Stimulated activated CD4-positive, alpha-beta T cell treated with anti-CD3 and anti-CD28 coated beads, Interleukin-2, amount 100 ng/mL, for 48 hours (primary cell): ENCODE measurements around the gene POP7.
"Not testable (repeated sequence)": the region's sequence is repeated elsewhere in the genome, so short reads cannot be mapped to it uniquely, and the experiment has no call there.

Experiments
- DNase-seq, 2 donors: peaks; one replicate each; pipeline ENCODE4 v3.0.0-alpha.2; 2020

Gene POP7

GRCh38 chr7:100692578-100692961 lies 13.4 kb upstream of the POP7 start:
- DNase-seq = no peak

GRCh38 chr7:100693312-100694097 lies 12.4 kb upstream of the POP7 start:
- no peak for DNase-seq

GRCh38 chr7:100694098-100694745 lies 11.7 kb upstream of the POP7 start, which contains the start of gene GIGYF1:
Gene GIGYF1 (minus strand): TSS chr7:100694250. CDS start chr7:100688238, 6,012 bp downstream.
- DNase-seq = peak; percentile 55 to 60

GRCh38 chr7:100696123-100696521 lies 9.8 kb upstream of the POP7 start:
- no peak for DNase-seq

GRCh38 chr7:100699018-100699417 lies 6.9 kb upstream of the POP7 start:
- no peak for DNase-seq

GRCh38 chr7:100701089-100701488 lies 4.8 kb upstream of the POP7 start:
- DNase-seq = not testable (repeated sequence)

- DNase-seq = peak; percentile 83 to 89
These were observed 585 bp upstream of the POP7 start for GRCh38 chr7:100705320-100705752.

GRCh38 chr7:100706672-100707311 lies 871 bp downstream of the POP7 start:
- DNase-seq = no peak

GRCh38 chr7:100708395-100708794 lies 2.5 kb downstream of the POP7 start:
- DNase-seq = no peak

GRCh38 chr7:100710452-100710851 lies 4.5 kb downstream of the POP7 start:
- no peak for DNase-seq

- no peak for DNase-seq
These were observed 5.4 kb downstream of the POP7 start for GRCh38 chr7:100711369-100711768.

- no peak for DNase-seq
These were observed 8.8 kb downstream of the POP7 start for GRCh38 chr7:100714725-100715124.

GRCh38 chr7:100717073-100717472 lies 11.2 kb downstream of the POP7 start:
- DNase-seq = not testable (repeated sequence)

- DNase-seq = no peak
These were observed 13.8 kb downstream of the POP7 start for GRCh38 chr7:100719523-100720278.

- DNase-seq = no peak
These were observed 14.4 kb downstream of the POP7 start, which contains the start of gene EPO for GRCh38 chr7:100720279-100720670. Gene EPO (plus strand): TSS chr7:100720468. CDS start chr7:100720981, 513 bp downstream.

GRCh38 chr7:100720671-100721504 lies 15.0 kb downstream of the POP7 start:
- DNase-seq = no peak

- DNase-seq = no peak
These were observed 15.5 kb downstream of the POP7 start for GRCh38 chr7:100721505-100721812.

- no peak for DNase-seq
These were observed 16.7 kb downstream of the POP7 start for GRCh38 chr7:100722480-100723212.

GRCh38 chr7:100723732-100724275 lies 17.9 kb downstream of the POP7 start:
- DNase-seq = no peak

- not testable (repeated sequence) for DNase-seq
These were observed 18.4 kb downstream of the POP7 start for GRCh38 chr7:100724364-100724763.
